Natural killer cell (primary cell): Measurements from ENCODE around the gene LY9. TPM values are rescaled to one million over a fixed set of nuclear protein-coding genes. Genes with fewer than 3 reads are reported as not detected.

Experiments used
- ATAC-seq, 3 donors: fragments of 150-1000 bp in 2 of 3; fragments of 200-7000 bp in 1 of 3; cut with Tn5 transposase; 1 replicate in 1 of 3; 2 replicates in 2 of 3; pipeline ENCODE4 v1.10.0; 2021; ENCODE audit warnings: mild to moderate bottlenecking in 2 of 3, moderate library complexity in 2 of 3
- DNase-seq, 2 donors: peaks; one replicate each; pipeline versions ENCODE4 v3.0.0 to v3.0.0-alpha.2; 2013 to 2021; ENCODE audit warnings: mixed read lengths in 1 of 2
- H3K27ac ChIP-seq: one replicate; pipeline ENCODE4 v1.5.1; 2013; ENCODE audit warnings: mild to moderate bottlenecking, low read length
- H3K27me3 ChIP-seq: one replicate; pipeline ENCODE4 v1.6.1; 2013; ENCODE audit warnings: low read length; ENCODE audit not compliant: control insufficient read depth, insufficient read depth
- H3K36me3 ChIP-seq: one replicate; pipeline ENCODE4 v1.6.1; 2013; ENCODE audit warnings: low read length; ENCODE audit not compliant: control insufficient read depth, insufficient read depth
- H3K4me1 ChIP-seq: one replicate; pipeline ENCODE4 v1.6.1; 2013; ENCODE audit warnings: low read length; ENCODE audit not compliant: control insufficient read depth, insufficient read depth
- H3K4me3 ChIP-seq: one replicate; pipeline ENCODE4 v1.5.1; 2013; ENCODE audit warnings: low read length
- H3K9me3 ChIP-seq: one replicate; pipeline ENCODE4 v1.6.1; 2013; ENCODE audit warnings: low read length; ENCODE audit not compliant: control insufficient read depth, insufficient read depth
- H3K27ac Mint-ChIP-seq, 2 donors: one replicate each; pipeline ENCODE4 v1.8.0; 2022; ENCODE audit warnings: mild to moderate bottlenecking in 2 of 2, mixed read lengths in 2 of 2, moderate library complexity in 1 of 2
- H3K27me3 Mint-ChIP-seq, 2 donors: one replicate each; pipeline ENCODE4 v1.8.0; 2022; ENCODE audit warnings: low read depth in 2 of 2, mixed read lengths in 2 of 2
- H3K36me3 Mint-ChIP-seq: one replicate; pipeline ENCODE4 v1.8.0; 2022; ENCODE audit warnings: mixed read lengths
- H3K4me1 Mint-ChIP-seq, 2 donors: one replicate each; pipeline ENCODE4 v1.8.0; 2022; ENCODE audit warnings: mixed read lengths in 2 of 2
- H3K4me3 Mint-ChIP-seq: one replicate; pipeline ENCODE4 v1.8.0; 2022; ENCODE audit warnings: mild to moderate bottlenecking, moderate library complexity, mixed read lengths
- H3K9me3 Mint-ChIP-seq, 2 donors: one replicate each; pipeline ENCODE4 v1.8.0; 2022; ENCODE audit warnings: mixed read lengths in 2 of 2
- WGBS: methylation state at CpG from one replicate; pipeline ENCODE4 v1.1.7; 2013; ENCODE audit warnings: missing lambda C conversion rate; ENCODE audit not compliant: insufficient coverage; 5-methylcytosine and 5-hydroxymethylcytosine counted together
- intact Hi-C: fragments of 100-400 bp; cut with micrococcal nuclease; formaldehyde crosslinking; loops from one replicate; pipeline ENCODE4 v1.14.2; 2022
- total RNA-seq, 4 donors: library from RNA; stranded (reverse); fragments of 120-200 nt in 1 of 4; gene quantifications; one replicate each; pipeline versions ENCODE4 v1.2.3 to v1.2.4, GENCODE V29; 2013 to 2022
- TF ChIP-seq, protein P1 (sequence below): fragments of 200-600 bp; IDR thresholded peaks from one replicate; pipeline ENCODE4 v1.8.0; 2022; ENCODE audit warnings: antibody characterized with exemption

Gene LY9
- total RNA-seq, 3 donors from 2014 or later (not counting 1 experiment from before 2014, with no cell fraction given), result 30.3 to 47.1 (median 34.4) TPM

DNA sequence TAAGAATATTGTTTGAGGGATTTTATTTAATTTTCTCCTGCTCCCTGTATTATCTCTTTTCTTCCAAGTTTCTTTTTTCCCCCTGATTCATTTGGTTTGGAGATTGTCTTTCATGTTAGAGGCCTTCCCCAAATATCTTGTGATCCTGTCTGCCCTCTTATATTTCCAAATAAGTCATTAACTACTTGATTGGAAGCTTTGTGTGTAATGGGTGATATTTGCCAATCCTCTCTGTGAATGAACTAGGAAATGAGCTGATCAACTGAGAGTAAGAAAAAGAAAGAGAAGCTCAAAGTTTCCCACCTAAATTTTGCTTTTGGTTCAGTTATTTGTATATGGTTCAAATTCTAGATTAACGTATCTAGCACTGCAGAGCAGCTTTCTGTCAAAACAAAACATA is 23.6 kb upstream of the LY9 start:
- H3K36me3 Mint-ChIP-seq, result no peaks in the 10 kb centered on the region
- Histone ChIP-seq H3K4me3 (no peak overlapping the region), H3K4me1 (peaks cover 10% of the 10 kb centered on the region), H3K9me3 (no peaks in the 10 kb centered on the region), H3K27ac (no peak overlapping the region), H3K27me3 (no peaks in the 10 kb centered on the region), H3K36me3 (no peaks in the 10 kb centered on the region)
- ATAC-seq, result no peak
- TF ChIP-seq, protein P1, sequence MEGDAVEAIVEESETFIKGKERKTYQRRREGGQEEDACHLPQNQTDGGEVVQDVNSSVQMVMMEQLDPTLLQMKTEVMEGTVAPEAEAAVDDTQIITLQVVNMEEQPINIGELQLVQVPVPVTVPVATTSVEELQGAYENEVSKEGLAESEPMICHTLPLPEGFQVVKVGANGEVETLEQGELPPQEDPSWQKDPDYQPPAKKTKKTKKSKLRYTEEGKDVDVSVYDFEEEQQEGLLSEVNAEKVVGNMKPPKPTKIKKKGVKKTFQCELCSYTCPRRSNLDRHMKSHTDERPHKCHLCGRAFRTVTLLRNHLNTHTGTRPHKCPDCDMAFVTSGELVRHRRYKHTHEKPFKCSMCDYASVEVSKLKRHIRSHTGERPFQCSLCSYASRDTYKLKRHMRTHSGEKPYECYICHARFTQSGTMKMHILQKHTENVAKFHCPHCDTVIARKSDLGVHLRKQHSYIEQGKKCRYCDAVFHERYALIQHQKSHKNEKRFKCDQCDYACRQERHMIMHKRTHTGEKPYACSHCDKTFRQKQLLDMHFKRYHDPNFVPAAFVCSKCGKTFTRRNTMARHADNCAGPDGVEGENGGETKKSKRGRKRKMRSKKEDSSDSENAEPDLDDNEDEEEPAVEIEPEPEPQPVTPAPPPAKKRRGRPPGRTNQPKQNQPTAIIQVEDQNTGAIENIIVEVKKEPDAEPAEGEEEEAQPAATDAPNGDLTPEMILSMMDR, result no peak
- no CpG with 5 or more reads among the region's 1 CpG for WGBS
- H3K27me3 Mint-ChIP-seq, result no peaks in the 10 kb centered on the region
- H3K27ac Mint-ChIP-seq, result no peak overlapping the region
- H3K4me3 Mint-ChIP-seq, result no peak overlapping the region
- DNase-seq, result no peak
- H3K4me1 Mint-ChIP-seq, result peaks cover 11 to 18% of the 10 kb centered on the region in 2 donors
- H3K9me3 Mint-ChIP-seq, result no peaks in the 10 kb centered on the region
- intact Hi-C loops, result no loop called here

DNA sequence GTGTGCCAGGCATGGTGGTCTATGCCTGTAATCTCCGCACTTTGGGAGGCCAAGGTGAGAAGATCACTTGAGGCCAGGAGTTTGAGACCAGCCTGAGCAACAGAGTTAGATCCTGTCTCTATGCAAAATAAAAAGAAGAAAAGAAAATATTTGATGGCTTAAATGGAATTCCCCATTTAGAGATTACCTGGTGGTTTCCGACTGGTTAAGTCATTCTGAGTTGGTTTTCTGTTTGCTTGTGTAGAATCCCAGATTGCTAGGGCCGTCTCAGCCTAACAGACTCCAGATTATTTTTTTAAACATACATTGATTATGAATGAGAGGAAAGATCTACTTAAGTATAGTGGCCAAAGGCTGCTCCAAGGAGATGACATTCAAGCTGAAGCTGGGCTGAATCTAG is 22.9 kb upstream of the LY9 start:
- ATAC-seq, result no peak
- Histone ChIP-seq H3K4me1 (peaks cover 3% of the 10 kb centered on the region), H3K9me3 (no peaks in the 10 kb centered on the region), H3K27me3 (no peaks in the 10 kb centered on the region), H3K36me3 (no peaks in the 10 kb centered on the region), H3K4me3 (no peak overlapping the region), H3K27ac (no peak overlapping the region)
- Mint-ChIP-seq H3K9me3 (no peaks in the 10 kb centered on the region), H3K27me3 (no peaks in the 10 kb centered on the region), H3K36me3 (no peaks in the 10 kb centered on the region), H3K4me1 (peaks cover 4 to 11% of the 10 kb centered on the region in 2 donors), H3K4me3 (no peak overlapping the region), H3K27ac (no peak overlapping the region)
- 75% methylated on average over 2 of the region's 3 CpGs for WGBS
- TF ChIP-seq, protein P1, result no peak
- intact Hi-C loops, result no loop called here
- DNase-seq, result no peak

DNA sequence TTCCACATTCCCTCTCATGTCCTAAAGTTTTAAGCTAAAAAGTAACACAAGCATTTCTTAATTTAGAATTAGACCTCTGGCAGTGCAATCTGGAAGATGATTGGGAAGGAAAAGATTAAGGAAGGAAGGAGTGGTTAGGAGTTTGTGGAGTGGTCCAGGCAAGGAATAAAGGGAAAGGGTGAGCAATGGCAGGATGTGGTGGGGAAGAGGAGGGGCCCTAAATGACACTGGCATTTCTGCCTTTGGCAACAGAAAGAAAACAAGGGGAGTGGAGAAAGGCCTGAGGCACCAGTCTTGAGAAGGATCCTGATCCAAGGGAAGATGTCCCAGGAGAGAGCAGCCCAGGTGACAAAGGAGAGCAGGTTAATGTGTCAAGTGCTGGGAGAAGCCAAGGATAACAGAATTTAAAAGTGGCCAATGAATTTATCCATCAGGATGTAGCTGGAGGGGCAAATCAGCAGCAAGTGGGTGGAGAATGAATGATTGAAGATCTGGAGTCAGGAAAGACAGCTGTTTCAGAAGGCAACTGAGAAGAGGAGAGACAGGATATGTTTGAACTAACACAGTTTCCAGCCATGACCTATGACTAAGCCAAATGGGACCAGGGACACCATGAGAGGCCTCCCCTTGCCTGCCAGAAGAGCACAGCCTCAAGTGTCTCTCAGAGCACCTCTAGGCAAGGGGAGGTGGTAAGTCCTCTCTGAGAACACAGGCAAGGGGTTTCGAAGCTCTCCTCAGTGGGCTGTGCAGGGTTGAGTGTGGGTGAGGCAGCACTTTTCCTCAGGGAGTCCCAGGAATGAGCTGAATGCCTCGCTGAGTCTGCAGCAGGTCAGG is 20.9 kb upstream of the LY9 start:
- H3K4me3 Mint-ChIP-seq, result no peak overlapping the region
- H3K36me3 Mint-ChIP-seq, result no peaks in the 10 kb centered on the region
- H3K36me3 ChIP-seq, result no peaks in the 10 kb centered on the region
- intact Hi-C loops, result loop anchor here (5.0 kb wide), 2 partner anchors 102 to 177 kb away; partner anchors contain the start of gene ITLN2
- no peaks in the 10 kb centered on the region for H3K27me3 Mint-ChIP-seq
- H3K9me3 ChIP-seq, result no peaks in the 10 kb centered on the region
- H3K4me1 Mint-ChIP-seq, result peaks cover 0 to 7% of the 10 kb centered on the region in 2 donors
- no peaks in the 10 kb centered on the region for H3K9me3 Mint-ChIP-seq
- no peaks in the 10 kb centered on the region for H3K27me3 ChIP-seq
- ATAC-seq (no peak), DNase-seq (no peak)
- TF ChIP-seq, protein P1, result no peak
- no peak overlapping the region for H3K27ac Mint-ChIP-seq
- no peak overlapping the region for H3K27ac ChIP-seq
- 89% methylated on average over 2 of the region's 2 CpGs for WGBS
- H3K4me3 ChIP-seq, result no peak overlapping the region
- no peaks in the 10 kb centered on the region for H3K4me1 ChIP-seq
